IPS-NIHi7 (cell line): Measurements from ENCODE around the gene MTFR1L.

Experiments used
- DNase-seq: peaks from one replicate; pipeline ENCODE4 v3.0.0; 2012; ENCODE audit warnings: mixed read lengths; ENCODE audit errors: extremely low spot score

The MTFR1L gene

DNA sequence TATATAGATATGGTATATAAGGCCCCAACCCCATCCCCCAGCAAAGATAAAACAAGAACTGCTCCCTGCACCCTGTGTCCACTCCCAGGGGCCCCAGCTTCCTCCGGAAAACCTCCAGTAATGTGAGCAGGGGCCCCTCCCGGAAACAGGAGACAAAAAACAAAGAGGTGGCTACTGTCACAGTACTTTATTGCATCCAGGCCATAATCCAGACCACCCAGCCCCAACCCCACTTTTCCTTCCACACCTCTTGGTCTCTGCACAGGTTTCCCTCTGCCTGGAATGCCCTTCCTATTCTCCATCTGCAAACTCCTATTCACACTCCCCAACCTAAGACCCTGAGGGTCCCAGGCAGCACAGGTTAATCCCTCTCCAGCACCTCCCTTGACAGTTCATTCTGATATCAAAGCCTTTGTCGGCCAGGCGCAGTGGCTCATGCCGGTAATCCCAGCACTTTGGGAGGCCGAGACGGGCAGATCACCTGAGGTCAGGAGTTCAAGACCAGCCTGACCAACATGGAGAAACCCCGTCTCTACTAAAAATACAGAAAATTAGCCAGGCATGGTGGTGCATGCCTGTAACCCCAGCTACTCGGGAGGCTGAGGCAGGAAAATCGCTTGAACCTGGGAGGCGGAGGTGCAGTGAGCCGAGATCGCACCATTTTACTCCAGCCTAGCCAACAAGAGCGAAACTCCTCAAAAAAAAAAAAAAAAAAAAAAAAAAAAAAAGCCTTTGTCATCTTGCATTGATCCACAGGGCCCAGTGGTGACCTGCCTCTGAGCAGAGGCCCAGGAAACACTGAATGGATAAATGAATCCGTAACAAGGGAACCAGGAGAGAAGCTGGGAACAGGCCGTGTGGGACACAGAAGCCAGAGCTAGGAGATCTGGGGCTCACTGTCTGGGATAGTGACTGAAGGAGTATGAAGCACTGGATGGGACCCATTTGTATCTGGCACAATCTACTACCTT lies 41.8 kb downstream of the MTFR1L start:
- no peak for DNase-seq

DNA sequence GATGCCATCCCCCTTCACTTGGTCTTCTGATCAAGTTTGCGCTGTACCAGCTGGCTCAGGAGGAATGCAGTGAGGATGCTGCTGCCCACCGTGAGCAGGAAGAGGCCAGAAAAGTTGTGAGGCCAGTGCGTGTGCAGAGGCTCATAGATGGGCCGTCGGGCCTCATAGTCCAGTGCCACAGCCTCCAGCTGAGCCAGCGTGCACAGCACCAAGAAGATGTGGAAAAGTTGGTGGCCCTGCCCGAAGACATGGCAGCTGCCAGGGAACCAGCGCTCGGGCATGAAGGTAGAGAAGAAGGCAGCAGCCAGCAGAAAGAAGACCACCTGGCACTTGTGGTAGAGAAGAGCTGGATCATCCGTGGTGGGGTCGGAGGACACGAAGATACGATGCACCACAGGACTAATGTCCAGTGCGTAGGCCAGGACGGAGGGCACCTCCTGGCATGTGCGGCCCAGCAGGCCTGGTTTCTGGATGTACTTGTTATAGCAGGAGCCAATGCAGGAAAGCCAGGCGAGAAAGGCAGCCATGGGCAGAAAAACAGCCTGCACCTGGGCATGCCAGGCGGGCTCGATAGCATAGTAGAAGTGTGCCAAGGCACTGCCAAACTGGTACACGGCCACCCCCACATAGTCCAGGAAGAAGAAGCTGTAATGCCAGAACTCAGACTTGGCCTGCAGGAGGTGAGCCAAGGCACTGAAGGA lies 43.2 kb downstream of the MTFR1L start:
- DNase-seq = no peak

DNA sequence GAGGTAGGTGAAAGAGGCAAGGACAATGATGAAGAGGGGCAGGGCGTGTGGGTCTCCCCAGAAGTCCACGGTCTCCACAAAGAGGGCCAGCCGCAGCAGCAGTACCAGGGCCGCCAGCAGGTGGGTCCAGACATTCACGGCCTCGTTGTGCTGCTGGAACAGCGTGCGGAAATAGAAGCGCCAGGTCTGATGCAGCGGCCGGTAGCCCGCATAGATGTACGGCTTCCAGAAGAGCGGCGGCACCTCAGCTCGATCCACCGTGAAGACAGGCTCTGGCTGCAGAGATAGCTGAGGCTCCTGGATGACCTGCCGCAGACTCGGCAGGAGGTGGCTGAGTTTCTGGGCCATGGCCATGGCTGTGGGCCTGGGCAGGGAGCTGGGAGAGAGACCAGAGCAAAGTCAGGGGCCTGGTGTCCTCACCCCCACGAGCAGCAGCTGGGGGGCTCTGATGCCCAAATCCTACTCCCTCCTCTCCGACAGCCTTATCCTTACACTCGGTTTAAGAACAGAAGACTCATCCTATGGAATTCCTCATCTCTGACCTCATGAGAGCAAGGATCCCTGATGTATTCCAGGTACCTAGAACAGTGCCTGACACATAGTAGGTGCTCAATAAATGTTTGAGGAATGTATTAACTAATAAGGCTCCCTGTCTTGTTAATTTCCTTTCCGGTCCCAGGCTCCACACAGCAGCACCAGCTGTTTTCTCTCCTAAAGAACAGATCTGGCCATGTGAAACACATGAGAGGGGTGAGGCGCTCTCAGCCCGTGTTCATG lies 43.9 kb downstream of the MTFR1L start:
- no peak for DNase-seq

DNA sequence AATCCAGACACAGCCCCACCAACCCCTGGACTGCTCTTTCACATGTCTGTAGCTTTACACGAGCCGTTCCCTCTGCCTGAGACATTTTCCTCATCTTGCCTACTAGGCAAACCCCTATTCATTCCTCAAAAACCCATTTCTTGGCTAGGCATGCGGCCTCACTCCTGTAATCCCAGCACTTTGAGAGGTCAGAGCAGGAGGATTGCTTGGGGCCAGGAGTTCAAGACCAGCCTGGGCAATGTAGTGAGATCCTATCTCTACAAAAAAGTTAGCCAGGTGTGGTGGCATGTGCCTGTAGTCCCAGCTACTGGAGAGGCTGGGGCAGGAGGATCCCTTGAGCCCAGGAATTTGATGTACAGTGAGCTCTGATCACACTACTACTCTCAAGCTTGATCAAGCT lies 44.7 kb downstream of the MTFR1L start:
- DNase-seq = no peak

DNA sequence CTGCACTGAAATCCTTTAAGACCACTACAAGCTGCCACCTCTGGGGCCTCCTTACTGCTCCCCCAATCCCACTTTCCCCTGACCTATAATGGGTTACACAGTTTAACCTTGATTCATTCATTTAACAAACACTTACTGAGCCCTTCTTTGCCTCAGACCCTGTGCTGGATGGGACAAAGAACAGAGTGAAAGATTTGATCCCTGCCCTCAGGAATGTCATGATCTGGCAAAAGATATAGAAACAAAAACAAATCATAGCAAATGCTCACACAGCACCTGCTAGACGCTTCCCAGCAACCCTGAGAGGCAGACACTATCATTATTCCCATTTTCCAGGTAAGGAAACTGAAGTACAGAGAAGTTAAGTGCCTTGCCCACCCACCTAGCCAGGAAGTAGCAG lies 46.5 kb downstream of the MTFR1L start:
- DNase-seq = no peak

DNA sequence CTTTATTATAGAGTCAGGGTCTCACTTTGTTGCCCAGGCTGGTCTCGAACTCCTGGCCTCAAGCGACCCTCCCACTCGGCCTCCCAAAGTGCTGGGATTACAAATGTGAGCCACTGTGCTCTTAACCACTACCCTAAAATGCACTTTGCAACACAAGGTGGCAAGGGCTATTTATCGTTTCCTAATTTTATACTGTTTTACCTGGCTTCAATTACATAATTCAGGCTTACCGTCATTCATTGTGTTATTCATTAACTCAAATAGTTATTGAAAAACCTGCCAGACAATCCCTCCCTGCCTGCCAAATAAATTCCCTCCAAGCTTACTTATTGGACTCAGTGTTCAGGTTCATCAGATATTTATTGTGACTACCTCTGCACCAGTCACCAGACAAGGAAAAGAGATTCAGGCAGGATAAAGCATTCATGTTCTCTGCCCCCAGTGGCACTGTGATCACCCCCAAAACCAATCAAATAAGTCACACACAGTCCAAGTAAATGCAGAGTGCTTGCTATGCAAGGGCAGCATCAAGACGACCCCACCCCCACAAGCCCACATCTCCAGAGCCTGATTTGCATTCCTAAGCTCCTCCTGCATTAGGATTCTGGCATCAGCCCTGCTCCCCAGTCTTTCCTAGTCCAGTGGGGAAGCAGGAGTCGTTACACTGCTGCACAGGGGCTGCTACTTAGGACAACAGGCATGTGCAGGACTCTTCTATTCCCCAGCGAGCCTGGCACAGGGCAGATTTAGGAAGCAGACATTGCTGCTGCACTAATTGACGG lies 47.6 kb downstream of the MTFR1L start:
- peak; percentile 35 for DNase-seq

DNA sequence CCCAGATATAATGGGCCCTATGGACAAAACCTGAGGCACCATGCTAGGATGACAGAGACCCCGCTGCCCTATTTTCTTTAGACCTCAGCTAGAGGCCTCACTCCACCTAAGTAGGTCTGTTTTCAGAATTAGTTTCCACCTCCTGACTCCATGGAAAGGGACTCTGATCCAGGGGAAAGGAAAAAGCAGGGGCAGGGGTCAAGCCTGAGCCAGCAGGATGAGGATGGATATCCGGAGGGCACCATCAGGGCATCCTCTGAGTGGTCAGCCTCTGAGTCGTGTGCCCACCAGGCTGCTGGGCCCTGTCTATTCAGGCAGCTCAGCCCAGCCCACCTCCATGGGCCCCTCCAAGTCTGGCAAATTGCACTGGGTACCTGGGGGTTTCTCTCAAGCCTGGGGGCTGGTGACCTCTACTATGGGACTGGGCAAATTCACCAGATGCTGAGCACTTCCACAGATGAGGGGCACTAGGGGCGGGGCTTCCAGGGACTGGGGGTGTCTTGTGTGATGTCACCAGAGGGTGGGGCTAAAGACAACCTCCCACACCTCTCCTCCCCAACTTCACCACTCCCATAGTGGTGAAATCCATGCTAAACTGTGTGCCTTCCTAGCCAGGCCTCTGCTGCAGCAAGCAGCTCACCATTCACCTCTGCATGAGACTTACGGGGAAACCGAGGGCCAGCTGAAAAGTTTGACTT lies 50.3 kb downstream of the MTFR1L start:
- DNase-seq = no peak

DNA sequence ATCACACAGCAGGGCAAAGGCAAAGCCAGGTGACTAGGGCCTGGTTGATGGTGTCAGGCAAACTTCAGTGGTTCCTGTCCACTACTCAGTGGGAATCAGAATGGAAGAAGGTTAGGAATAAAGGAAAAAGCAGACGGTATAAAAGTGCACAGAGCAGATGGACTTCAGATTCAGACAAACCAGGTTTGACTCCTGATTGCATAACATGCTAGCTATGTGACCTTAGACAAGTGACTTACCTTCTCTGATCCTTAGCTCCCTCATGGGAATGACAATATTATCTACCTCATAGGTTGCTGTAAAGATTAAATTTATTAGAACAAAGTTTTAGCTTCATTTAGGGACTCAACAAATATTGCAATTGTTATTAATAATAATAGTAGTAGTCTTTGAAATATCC lies 50.9 kb downstream of the MTFR1L start:
- no peak for DNase-seq

DNA sequence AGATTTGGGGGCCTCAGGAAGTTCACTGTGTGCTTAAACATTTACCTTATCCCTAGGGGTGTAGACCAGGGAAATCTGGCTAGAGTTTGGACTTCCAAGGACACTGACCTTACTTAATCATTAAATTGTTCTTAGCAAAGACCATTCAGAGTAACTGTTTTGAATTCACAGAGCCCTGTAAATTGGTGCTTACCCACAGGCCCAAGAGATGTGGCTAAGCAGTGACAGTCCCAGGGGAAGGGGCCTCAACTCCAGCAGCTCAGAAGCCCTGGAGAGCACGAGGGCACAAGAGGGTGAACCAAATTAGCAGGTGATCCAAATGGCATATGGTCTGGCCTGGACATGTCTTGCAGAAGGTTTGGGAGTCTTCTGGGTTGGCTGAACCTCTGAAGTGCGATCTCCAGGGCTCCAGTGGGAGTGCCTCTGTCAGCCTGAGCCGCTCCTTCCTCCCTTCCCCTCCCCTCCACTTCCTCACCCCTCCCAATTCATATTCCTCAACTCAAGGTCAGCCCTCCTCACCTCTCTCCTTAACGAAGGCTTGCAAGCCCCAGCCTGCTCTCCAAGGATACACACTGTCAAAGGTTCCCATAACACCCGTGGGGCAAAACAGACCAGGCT lies 51.4 kb downstream of the MTFR1L start:
- no peak for DNase-seq

DNA sequence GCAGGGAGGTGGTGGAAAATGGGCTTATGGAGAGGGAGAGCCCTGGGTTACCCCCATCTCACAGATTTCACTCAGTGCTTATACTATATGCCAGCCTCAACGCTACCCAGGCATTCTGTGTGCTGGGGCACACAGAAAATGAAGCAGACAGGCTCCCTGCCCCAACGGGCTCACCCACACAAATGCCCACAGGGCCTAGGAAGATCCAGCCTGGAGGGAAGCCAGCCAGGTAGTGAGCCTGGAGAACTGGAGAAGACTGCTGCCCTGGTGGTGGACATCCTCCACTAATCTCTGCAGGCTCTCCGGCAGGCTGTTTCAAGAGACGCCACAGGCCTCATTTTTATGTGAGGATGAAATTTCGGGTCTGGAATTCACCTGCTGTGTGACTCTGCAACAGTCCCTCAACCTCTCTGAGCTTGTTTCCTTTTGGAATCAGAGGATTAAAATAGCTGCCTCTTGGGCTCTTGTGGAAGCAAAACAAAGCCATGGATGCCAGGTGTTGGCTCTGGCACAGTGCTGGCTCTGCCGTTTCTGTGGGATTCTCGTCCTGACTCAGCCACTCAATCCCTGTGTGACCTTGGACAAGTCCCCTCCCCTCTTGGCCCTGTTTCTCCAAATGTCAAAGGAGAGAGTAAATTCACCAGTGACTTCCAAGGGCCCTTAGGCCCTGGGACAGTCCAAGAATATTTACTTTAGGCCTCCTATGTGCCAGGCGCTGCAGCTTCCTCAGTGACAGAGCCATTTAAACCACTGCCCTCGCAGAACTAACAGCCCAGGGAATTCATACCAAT lies 52.1 kb downstream of the MTFR1L start:
- DNase-seq = no peak

DNA sequence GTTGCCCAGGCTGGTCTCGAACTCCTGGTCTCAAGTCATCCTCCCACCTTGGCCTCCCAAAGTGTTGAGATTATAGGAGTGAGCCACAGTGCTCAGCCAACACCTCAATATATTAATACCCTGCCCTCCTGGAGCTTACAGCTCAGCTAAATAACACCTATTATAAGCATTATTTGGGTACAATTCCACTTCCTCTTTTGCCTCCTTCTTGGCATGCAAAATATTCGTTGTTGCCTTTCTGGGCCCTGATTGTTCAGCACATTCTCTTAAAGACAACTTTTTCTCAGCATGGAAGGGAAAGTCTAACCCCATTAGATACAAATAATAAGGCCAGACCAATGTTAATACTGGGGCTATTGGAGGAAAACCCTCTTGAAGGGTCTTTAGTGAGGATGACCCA lies 53.0 kb downstream of the MTFR1L start:
- DNase-seq = no peak

DNA sequence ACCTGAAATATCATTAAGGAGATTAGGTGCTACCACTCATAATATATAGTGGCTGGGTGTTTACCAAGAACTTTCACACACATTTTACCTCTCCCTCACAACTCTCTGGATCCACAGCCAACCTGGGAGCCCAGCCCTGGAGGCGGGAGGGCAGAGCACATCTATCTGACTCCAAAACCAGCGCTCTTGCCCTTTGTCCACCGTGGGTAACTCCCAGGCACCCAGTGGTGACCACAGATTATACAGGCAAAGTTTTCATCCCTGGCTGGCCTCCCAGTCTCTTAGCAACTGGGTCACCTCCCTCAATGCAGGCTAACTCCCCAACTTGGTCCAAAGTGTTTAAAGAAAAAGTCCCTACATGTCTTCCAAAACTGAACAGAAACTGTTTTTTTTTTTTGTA lies 53.4 kb downstream of the MTFR1L start:
- DNase-seq = no peak

DNA sequence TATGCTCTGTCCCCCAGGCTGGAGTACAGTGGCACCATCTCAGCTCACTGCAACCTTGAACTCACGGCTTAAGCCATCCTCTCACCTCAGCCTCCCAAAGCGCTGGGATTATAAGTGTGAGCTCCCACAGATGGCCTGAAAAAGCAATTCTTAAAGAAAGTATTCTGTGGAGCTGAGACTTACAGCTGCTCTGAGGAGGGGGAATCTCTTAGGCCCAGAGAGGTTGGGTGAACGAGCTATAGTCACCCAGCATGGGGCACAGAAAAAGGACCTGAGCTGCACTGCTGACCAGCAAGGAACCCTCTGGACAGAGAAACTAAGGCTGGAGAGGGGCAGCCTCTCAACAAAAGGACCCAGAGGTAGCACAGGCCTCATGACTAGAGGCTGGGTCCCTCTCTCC lies 54.5 kb downstream of the MTFR1L start:
- DNase-seq = no peak

DNA sequence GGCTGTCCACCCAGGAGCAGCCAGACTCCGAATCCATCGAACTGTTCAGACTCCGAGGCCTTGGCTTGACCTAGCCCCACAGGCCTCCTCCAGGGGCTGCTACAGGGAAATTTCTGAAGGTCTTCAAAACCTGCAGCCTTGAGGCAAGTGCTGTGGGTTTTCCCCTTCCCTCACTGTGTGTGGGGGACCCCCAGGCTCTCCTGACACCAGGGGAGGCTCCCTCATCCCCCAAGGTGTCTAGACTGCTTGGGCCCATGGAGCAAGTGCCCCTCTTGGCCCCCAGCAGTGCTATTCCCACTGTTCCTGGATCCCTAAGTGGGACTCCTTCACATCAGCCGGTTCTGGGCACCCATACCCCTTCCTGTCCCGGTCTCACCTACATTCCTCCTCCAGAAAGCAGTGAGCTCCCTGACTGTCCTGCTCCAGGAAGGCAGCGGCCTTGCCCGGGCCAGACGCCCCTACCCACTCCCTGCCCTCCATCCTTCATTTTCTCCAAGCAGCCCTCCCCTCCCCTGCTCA lies 54.9 kb downstream of the MTFR1L start:
- no peak for DNase-seq

DNA sequence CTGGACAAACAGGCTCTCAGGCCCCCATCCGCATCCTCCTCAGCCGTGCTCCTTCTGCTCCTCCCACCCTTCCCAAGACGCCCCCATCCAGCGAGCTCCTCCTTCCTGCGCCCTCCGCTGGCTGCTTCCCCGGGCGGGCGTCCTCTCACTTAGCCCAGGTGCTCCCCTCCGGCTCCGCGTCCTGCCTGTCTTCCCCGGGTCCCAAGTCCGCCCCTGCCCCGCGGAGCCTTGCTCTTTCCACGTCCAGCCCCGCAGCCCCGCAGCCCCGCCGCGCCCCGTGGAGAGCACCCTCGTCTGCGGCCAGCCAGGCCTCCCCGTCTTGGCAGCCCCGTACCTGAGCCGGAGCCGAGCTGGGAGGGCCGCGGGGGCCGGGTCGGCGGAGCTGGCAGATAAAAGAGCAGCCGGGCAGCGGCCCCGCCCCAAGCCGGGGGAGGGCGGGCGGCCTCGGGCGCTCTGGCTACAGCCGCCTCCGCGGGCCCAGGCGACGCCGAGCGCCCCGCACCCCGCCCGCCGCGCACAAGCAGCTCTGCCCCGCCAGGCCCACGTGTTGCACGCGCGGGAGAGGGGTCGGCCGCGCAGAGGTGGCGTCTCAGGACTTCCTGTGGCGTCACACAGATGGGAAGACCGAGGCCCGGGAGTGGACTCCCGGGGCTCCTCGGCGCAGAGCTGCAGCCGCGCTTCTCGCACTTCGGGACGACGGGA lies 55.6 kb downstream of the MTFR1L start, which contains the start of gene PAQR7:
TSS of gene PAQR7 (minus strand) at position 555 of the 702 bp plus-strand sequence. CDS start 11,869 bp downstream, outside the sequence.
- peak; percentile 83 for DNase-seq

DNA sequence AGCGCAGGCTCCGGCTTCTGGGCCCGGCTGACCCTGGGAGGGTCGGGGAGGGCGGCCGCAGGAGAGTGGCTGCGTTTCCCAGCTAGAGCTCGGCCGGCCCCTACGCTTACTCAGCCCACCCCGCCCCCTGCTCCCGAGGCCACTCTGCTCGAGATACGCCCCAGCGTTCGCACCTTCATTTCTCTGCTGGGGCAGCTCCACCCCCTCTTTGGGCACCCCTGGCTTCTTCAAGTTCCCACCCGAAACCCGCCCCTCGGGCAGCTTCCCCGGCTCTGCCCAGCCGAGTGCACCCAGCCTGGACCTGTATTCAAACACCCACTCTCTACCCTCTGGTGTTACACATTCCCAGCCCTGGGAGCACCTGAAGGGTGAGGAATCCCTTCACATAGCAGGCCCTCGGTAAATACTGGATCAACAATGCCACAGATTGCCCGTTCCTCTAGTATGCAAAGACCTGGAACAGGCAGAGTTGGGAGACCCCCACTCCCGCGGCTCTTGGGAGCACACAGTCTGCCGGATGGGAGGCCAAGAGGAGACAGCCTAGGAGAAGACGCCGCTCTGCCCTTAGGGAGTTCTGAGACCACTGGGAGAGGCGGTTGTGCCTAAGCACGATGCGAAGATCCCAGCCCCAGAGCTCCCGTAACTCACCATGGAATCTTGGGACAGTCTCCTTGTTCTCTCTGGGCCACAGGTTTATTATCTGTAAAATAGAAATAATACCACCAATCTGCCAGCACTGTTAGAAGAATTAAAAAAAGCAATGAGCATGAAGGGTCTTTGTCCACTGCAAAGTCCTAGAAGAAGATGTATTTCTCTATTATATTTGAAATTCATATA lies 56.3 kb downstream of the MTFR1L start:
- peak; percentile 73 for DNase-seq

DNA sequence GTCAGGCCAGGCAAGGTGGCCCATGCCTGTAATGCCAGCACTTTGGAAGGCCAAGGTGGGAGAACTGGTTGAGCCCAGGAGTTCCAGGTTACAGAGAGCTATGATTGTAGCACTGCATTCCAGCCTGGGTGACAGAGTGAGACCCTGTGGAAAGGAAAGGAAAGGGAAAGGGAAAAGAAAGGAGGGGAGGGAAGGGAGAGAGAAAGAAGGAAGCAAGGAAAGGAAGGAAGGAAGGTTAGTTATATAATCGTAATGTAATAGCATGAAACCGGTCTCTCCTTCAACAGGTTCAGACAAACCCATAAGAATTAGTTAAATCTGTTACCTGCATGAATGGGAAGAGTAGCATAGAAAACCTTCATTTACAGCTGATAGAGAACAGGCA lies 56.9 kb downstream of the MTFR1L start:
- DNase-seq = no peak

DNA sequence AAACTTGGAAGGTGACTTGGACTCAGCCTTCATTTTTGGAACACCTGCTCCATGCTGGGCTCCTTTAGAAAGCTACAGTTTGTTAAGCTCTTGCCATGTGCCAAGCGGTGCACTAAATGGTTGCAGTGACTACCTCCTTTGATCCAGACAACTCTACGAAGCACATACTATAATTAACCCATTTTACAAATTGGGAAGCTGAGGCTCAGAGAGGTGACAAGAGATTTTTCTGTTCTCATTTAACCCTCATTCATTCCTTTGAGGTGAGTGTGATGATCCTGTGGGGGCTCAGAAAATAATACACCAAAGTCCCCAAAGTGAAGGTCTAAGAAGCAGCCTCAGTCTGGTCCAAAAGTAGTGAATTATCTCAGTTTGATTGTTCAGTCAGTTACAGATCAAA lies 57.4 kb downstream of the MTFR1L start:
- DNase-seq = no peak
